Stimulated activated CD4-positive, alpha-beta T cell treated with anti-CD3 and anti-CD28 coated beads, TNF-alpha, amount 100 ng/mL, for 4 hours (primary cell): ENCODE results near the gene TRIM31.

Experiments used
- DNase-seq, 3 experiments: peaks; one replicate each; pipeline ENCODE4 v3.0.0-alpha.2; 2020; ENCODE audit warnings: low read depth in 3 of 3

The TRIM31 gene

DNA sequence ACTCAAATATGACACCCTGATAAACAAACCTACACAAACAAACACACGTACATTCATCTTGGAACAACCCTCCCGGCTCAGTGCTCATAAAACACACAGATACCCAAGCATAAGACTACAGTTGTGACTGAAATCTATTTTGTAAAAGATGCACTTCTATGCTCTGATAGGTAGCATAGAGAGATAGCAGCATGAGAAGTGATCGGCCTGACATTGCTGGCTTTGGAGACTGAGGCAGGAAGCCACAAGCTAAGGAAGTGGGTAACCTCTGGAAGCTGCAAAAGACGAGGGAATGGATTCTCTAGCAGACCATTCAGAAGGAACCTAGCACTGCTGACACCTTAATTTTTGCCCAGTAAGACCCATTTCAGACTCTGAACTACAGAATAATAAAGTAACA lies 35.7 kb downstream of the TRIM31 start:
- DNase-seq: no peak

DNA sequence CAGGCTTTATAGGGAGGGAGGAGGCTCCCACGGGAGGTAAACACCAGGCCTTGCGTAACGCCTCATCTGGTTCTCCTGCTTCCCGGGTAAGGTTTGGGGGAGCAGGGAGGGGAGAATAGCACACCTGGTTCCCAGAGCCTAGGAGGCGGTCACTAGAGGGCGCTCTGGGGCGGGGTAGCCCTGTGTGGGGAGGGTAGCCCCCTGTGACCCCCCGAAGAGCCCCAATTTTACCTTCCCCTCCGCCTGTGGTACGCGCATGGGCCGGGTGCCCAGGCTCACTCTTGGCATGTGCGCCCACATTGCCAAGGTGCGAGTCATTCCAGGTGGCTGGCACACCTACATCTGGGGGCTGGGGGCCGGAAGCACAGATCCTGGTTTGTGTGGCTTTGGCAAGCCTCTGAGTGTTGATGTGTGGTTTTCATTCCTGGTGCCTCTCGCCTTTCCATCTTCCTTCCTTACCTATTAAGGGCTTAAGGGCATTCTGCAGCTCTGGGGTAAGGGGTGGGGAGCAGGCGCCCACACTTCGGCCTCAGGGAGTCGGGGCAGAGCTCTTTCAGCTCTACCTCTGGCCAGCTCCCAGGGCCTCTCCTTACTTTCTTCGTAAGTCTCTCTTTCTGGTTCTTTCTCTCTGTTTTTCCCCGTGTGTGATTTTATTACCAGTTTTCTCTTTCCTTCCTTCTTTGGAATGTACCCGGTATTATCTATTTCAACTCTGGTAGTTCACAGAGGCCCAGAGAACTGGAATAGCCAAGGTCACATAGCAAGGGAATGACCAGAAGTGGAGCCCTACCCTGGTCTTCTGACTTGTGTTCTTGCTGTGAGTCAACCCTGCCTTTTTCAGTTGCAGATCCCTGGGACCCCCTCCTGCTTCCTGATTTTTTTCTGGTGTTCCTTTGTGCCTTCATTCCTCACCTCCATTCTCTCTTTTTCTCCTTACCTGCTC lies 36.8 kb downstream of the TRIM31 start:
- no peak for DNase-seq

DNA sequence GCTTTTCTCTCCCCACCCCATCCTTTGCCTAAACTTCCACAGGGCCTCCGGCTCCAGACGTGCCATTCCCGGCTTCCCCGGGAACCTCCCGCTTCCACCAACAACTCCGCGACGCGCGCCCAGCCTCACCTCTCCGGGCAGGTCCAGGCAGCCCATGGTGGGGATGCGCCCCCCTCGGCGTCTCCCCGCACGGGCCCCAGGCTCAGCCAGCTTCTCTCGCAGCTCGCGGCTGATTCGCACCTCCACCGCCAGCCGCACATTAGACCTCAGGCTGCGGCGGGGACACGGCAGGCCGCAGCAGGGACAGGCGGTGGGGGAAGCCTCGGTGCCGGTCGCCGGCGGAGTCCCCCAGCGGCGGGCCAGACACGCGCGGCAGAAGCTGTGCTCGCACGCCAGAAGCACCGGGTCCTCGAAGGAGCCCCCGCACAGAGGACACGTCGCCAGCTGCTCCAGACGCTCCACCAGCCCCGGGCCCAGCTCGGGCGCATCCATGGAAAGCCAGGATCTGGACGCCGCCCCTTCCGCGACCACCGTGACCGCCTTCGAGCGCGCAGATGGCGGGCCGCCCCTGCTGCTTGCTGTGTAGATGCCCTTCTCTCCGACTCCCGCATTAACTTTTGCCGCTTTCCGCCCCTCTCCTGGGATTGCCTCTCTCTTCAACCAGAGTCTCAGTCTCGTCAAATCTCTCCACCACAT lies 37.6 kb downstream of the TRIM31 start, which contains the start of gene RNF39:
Gene RNF39 (minus strand): TSS at position 676 of the 696 bp plus-strand sequence. CDS start 184 bp downstream, at position 492.
- no peak for DNase-seq

DNA sequence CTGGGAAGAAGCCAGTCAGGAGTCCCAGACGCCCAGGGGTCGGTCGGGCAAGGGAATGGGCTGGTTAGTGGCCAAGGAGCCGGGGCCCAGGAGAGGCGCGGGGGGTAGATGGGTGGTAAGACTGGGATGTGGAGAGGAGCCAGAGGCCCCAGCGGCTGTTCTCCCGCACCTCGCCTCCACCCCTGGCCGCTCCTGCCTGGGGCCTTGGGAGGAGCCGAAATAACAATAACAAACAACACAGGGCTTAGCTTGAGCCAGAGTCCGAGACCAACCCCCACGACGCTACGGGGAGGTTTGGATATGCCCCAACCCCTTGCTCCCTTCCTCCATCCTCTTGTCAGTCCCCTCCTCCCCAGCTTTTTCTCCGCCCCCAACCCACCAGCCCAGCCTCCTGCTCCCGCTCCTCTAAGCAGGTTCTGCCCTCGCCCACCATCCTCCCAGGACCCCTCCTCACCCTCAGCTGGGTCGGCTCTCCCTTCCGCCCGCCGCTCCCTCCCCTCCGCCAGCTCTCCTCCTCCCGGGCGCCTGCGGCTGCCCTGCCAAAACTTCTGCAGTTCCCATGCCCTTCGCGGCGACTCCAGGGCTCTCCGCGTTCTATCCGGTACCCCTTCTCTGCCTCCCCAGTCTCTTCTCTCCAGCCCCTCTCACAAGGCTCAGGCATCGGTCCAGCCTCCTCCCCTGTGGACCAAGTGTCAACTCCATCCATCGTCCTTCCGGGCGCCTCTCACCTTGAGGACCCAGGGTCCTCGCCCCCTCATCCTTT lies 38.4 kb downstream of the TRIM31 start:
- no peak for DNase-seq

DNA sequence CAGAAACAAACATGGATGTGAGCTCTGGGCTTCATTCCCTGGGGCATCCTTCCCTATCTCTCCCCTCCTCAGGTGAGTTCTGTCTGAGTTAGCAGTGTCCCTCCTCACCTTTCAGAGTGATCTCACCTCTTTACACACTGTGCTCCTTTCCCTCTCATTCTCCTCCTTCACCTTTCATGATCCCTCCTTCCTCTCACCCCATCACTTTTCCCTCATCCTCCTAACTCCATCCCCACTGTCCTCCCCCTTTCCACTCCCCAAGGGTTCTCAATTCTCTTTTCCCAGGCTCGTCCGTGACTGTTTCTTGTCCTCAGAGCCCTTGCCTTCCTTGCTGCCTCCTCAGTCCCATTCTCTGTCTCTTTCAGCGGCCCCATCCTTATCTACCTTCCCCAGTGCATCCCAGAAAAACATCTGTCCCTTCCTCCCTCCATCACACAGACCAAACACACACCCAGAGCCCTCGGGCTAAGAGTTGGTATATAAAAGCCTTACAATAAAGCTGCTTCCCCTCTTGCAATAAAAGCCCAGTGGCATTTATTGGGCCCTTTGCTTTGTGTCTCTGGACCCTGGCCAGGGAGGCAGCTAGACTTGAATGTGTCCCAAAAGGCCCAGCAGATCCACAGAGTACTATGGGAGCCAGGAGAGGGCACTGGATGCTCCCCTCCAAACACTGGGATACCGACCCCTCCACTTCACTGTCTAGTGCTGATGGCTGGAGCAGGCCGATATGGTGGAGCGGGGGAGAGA lies 39.2 kb downstream of the TRIM31 start:
- no peak for DNase-seq

DNA sequence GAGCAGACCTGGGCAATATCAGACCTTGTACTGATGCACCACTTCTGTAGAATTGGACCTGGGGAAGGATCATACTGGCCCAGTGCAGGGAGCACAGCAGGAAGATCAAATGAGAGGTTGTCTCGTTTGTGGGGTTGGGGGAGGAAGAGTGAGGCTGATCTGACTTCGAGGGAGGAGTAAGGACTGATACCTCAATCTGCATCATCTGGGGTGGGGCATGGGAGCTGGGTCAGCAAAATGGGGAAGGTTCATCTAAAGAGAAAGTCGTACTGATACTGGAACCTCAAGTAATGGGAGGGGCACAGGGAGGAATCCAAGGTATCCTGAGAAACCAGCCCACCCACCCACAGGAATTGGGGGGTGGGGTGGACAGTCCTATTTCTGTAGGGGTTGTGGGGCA lies 41.0 kb downstream of the TRIM31 start:
- no peak for DNase-seq

DNA sequence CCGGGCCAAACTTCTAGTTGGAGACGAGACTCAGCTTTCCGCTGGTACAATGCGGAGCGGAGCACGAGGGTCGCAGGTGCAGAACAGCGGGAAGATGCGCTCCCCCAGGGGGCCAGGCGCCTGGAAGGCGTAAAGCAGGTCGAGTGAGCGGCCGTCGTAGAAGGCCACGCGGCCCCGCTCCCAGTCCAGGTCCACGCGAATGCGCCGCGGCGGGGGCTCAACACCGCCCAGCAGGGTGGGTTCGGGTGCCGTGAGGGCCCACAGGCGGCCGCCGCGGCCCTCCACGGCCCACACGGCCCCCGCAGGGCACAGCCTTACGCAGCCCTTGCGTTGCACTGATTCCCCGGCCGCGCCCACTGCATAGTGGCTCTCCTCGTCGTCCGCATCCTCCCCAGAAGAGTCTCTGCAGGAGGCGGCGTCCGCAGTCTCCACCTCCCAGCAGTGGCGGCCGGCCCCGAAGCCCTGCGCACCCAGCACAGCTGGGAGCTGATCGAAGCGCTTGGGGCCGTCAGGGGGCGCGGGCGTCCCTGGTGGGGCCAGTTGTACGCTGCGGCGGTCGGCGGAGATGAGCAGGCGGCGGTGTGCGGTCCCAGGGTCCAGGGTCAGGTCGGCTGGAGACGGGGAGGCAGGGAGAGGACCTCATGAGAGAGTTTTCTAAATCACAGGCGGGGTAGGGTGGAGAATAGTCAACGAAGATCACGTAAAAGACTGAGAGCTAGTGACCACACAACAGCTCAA lies 41.6 kb downstream of the TRIM31 start:
- no peak for DNase-seq

DNA sequence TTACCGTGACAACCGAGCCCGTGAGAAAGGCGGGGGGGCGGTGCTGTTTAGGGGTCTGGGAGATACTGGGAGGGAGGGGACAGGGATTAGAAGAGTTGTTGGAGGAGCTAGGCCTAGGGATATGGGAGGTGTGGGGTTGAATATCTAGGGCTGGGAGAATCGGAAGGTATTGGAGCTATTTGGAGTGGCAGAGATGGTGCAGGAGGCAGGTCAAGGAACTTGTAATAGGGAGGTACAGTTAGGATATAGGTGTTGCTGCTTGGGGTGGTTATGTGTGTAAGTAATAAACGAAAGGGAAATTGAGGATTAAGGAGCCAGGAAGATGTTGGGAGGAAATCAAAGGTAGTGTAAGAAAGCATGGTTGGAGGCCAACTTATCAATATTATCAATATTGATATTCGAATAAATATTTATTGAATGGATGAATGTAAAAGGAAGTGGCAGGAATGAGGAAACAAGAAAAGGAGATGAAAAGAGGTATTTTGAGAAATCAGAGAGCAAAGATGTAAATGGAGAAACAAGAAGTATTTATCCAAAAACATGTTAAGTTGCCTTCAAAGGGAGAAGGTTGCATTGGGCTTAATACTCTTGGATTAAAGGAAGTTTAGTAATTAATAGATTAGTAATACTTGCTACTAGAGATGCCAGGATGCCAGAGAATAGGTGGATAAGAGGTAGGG lies 45.3 kb downstream of the TRIM31 start:
- no peak for DNase-seq

DNA sequence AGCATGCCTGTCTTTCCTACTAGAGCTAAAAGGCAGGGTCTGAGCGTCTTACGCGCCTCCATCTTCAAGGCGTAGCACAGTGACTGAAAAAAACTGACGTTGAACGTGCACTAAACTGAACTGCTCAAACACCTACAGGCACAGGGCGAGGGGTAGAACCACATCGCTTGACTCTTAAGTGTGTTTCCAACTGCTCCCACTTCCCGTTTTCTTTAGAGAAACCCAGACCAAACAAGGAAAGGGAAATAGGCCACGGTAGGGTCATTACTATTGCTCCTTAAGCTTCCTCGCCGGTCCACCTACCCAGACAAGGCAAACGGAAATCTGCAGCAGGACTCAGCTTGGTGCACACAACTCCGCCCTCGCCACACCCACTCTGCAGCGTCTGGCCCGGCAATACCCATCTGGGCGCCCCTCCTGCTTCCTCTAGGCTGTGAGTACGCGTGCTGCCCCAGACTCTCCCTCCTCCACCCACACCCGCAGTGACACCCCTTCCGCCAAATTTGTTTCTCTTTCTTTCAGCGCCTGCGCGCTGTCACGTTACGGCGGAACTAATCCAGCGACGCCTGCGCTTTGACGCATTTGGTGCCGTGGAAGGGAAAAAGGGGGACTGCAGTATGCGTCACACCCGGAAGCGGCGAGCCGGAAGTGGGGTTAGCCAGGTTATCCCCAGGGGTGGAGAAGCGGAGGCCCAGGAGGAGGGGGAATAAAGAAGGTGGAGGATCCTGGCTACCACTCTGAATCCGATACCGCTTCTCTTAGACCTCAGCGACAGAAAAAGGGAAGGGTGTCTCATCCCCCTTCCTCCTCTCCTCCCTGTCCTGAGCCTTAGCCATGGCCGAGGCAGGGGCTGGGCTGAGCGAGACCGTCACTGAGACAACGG lies 46.1 kb downstream of the TRIM31 start, which contains the start of gene PPP1R11:
Gene PPP1R11 (plus strand): TSS at position 622 of the 883 bp plus-strand sequence. CDS start 213 bp downstream, at position 835.
- peak; percentile 91 to 98 (median 98) for DNase-seq

DNA sequence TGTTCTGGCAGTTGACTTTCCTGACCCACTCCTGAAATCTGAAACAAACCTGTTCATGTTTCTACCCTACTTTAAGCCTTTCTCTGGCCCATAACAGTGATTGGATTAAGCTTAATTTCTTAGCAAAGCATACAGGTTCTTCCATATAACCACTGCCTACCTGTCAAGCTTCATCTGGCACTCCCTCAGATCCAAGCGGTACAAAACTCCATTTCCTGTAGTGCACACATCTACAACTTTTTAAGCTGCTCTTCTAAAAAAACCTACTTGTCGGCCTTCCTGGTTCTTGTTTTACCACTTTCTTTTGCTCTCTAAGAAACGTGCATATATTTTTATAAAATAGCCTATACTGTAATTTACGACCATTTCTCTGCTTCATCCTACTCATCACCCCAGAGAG lies 46.8 kb downstream of the TRIM31 start:
- DNase-seq: no peak

DNA sequence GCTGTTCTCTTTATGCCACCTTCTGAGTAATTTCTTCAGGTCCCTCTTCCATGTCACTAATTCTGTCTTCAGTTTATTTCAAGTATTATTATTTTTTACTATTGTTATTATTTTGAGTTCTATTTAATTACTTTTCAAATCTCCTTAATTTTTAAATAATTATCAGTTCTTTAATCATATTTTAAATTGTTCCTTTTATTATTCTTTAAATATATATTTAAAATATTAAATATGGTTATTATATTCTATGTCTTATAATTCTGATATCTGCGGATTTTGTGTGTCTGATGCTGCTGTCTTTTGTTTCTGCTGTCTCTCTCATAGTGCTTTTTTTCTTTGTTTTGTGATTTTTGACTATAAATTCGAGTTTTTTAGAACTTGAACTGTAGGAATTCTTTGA lies 49.6 kb downstream of the TRIM31 start:
- no peak for DNase-seq

DNA sequence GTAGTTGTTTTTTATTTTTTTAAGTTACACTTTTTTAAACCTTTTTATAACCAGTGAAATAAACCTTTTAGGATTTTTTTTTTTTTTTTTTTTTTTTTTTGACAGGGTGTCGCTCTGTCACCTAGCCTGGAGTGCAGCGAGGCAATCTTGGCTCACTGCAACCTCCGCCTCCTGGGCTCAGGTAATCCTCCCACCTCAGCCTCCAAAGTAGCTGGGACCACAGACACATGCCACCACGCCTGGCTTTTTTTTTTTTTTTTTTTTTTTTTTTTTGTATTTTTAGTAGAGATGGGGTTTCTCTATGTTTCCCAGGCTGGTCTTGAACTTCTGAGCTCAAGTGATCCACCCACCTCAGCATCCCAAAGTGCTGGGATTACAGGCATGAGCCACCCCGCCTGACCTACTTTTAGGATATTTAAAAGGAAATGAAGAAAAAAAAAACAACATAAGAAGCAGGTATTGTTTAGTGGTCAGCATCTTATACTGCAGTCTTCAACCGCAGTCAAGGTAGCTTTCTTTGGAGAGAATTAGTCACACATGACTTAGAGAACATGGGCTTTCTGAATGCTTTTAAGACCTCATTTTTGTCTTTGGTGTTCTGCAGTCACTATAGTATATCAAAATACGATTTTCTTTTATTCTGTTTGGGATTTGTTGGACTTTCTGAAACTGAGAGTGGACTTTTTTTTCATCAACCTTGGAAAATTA lies 50.3 kb downstream of the TRIM31 start:
- no peak for DNase-seq

DNA sequence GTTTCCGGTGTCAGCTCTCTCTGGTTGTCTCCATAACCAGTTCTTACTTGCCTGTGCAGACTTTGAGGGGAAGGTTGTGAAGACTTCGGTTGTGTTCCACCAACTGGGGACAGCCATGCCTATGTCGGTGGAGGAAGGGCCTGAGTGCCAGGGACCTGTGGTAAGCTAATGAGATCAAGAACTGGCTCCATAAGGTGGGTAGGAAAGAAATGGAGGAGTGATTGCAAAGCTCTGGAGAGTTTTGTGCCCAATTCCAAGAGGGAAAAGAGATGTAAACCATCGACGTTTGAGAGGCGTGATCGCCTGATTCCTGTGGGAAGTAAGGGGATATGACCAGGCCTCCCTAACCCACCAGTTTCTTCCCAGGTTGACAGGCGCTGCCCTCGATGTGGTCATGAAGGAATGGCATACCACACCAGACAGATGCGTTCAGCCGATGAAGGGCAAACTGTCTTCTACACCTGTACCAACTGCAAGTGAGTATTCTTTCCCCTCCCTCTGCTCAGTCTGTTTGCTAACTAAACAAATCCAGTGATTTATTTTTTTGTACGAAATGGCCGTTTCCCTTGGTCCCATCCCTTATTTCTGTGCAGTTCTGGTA lies 50.9 kb downstream of the TRIM31 start:
- no peak for DNase-seq

DNA sequence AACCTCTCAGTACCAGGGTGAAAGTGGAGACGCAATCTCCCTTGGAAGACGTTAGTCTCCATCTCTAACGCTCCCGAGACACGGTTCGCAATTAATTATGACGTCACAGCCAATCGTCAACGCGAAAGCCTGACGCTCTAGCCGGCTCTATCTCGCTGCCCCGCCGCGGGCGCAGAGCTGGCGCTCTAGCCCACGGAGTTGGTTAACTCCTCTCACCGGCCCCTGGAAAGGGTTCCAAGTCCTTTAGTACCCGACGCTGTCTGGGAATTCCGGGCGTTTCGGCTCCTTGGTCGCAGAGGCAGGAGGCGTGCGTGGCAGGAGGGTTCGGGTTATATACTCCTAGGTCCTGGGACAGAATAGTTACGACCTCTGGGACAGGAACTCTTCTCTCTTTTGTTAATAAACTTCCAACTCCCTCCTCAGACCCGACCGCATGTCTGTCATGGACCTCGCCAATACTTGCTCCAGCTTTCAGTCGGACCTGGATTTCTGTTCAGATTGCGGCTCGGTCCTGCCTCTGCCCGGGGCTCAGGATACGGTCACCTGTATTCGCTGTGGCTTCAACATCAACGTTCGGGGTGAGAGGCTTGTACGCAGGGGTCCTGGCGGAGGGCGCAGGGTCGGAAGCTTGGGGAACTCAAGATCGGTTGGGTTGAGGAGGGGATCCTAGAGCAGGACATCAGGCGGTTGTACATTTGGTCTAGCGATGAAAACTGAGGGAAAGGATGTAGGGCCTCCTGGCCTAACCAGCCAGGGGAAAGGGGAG lies 51.6 kb downstream of the TRIM31 start, which contains the start of gene POLR1H:
Gene POLR1H (plus strand): TSS at position 174 of the 766 bp plus-strand sequence. CDS start 260 bp downstream, at position 434.
- DNase-seq: peak; percentile 68 to 82 (median 78)

DNA sequence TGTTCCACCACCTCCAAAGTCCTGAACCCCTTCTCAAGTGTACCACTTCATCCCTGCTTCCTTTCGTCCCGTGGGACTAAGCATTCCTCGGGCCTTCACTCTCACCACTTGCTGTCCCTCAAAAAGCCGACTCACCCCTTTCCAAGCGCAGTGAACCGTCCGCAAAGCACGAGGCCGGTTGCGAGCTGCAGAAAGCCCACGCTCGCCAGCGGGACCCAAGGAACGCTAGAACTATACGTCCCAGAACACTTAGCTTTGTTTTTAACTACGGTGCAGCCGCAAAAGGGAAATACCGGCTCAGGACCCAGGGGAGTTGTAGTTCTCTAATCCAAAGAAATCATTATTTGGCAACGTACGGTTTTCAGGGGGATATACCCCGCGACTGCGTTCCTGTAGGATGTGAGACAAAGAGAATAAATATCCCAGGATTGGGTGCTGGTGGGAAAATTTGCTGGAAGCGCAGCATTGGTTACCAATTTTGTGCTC lies 52.2 kb downstream of the TRIM31 start:
- DNase-seq: no peak

DNA sequence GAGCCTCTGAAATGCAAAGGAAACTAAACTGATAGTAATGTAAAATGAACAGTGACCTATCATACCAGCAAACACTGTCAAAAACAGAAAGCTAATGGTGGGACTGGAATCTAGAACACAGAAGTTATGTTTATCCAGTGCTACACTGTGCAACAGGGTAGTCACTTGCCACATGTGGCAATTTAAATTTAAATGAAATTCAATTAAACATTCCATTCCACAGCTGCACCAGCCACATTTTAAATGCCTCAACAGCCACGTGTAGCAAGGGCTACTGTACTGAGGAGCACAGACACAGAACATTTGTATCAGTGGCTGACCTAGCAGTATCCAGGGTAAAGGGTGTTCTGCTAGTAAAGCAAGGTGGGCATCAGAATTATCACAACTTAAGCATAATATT lies 57.4 kb downstream of the TRIM31 start:
- DNase-seq: no peak

DNA sequence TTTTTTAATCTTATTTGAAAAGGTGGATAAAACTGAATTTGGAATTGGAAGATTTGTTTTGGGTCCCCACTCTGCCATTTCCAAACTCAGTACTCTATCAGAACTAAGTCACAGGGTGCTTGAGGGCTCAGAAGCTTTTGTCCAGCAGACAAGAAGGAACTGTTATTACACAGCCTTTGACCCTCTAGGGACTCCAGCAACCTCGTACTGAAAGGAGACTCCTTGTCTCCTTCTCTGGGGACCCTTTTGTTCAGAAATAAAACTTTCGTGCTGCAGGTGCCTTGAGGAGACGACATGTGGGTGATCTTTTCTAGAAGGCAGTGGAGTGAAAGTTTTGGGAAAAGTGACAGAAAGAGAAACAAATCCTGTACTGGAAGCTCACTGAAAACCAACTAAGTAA lies 59.2 kb downstream of the TRIM31 start:
- no peak for DNase-seq
